HepG2 (cell line): ENCODE data around the gene SENP6. TPM values are rescaled to one million over a fixed set of nuclear protein-coding genes. Genes with fewer than 3 reads are reported as not detected.
A peak's percentile ranks its signal among the peaks of the same experiment; 100 is the strongest.

Source experiments
- ATAC-seq: fragments of 200-7000 bp; cut with Tn5 transposase; 3 replicates; pipeline ENCODE4 v1.9.1; 2020; ENCODE audit warnings: mild to moderate bottlenecking, moderate library complexity
- BruUV-seq: library from RNA; stranded (reverse); fragments of 400-500 nt; replicated peaks from 2 replicates; lab custom pipeline; 2021; lab: Mats Ljungman, UMichigan
- CTCF ChIA-PET: fragments of 300-600 bp; formaldehyde crosslinking; extraction: SDS; loops from one replicate; lab custom pipeline; 2021; ENCODE audit warnings: low total read pairs, inconsistent platforms, low intra/inter-chr PET ratio; lab: Yijun Ruan, JAX
- POLR2A ChIA-PET: fragments of 350-600 bp; sonication (Branson Sonifier 250); formaldehyde crosslinking; loops from one replicate; lab custom pipeline; 2020; ENCODE audit warnings: antibody characterized with exemption, inconsistent platforms; lab: Yijun Ruan, JAX
- DNase-seq: peaks from one replicate; pipeline ENCODE4 v3.0.0-alpha.2; 2015; ENCODE audit warnings: low spot score
- FAIRE-seq: peaks from 3 replicates; lab custom pipeline; 2011; peaks lifted over from hg19 to GRCh38; lab: Jason Lieb, UNC
- H2AFZ ChIP-seq: one replicate; pipeline ENCODE4 v1.6.1; 2011; ENCODE audit warnings: low read length, inconsistent platforms
- H3K27ac ChIP-seq: fragments of 300-600 bp; 3 replicates; pipeline ENCODE4 v1.8.0; 2011; ENCODE audit warnings: mixed run types, mild to moderate bottlenecking, mixed read lengths, low read length, inconsistent platforms; ENCODE audit not compliant: insufficient read depth; ENCODE audit errors: extremely low read length
- H3K27me3 ChIP-seq, 2 experiments: fragments of 200-600 bp in 1 of 2; 2 replicates in 1 of 2; 3 replicates in 1 of 2; pipeline versions ENCODE4 v1.6.0 to v1.8.0; 2011; ENCODE audit warnings: low read length in 2 of 2, mild to moderate bottlenecking in 2 of 2, moderate library complexity in 2 of 2, inconsistent platforms in 1 of 2; ENCODE audit not compliant: insufficient read depth in 2 of 2, control insufficient read depth in 1 of 2
- H3K36me3 ChIP-seq, 2 experiments: fragments of 200-600 bp in 1 of 2; replicated peaks in 1 of 2; 2 replicates in 1 of 2; 3 replicates in 1 of 2; pipeline versions ENCODE4 v1.5.1 to v1.8.0; 2011; ENCODE audit warnings: low read length in 2 of 2, inconsistent platforms in 1 of 2; ENCODE audit not compliant: insufficient read depth in 2 of 2, control insufficient read depth in 1 of 2
- H3K4me1 ChIP-seq: 2 replicates; pipeline ENCODE4 v1.5.1; 2012; ENCODE audit warnings: low read length, inconsistent platforms; ENCODE audit not compliant: insufficient read depth
- H3K4me2 ChIP-seq: 2 replicates; pipeline ENCODE4 v1.6.0; 2011; ENCODE audit warnings: low read depth, low read length, inconsistent platforms
- H3K4me3 ChIP-seq, 3 experiments: fragments of 200-600 bp in 1 of 3; sonication (generic), shearing (Covaris generic) in 1 of 3; replicated peaks in 1 of 3; 2 replicates each; pipeline ENCODE4 v1.5.1; 2011 to 2016; ENCODE audit warnings: low read length in 3 of 3, inconsistent platforms in 2 of 3, low read depth in 2 of 3, mild to moderate bottlenecking in 2 of 3, control low read depth in 1 of 3, mixed read lengths in 1 of 3; ENCODE audit not compliant: insufficient read depth in 1 of 3
- H3K79me2 ChIP-seq: one replicate; pipeline ENCODE4 v1.6.1; 2011; ENCODE audit warnings: low read length, inconsistent platforms; ENCODE audit not compliant: insufficient read depth
- H3K9ac ChIP-seq: 2 replicates; pipeline ENCODE4 v1.6.0; 2011; ENCODE audit warnings: mild to moderate bottlenecking, low read depth, low read length, inconsistent platforms; ENCODE audit not compliant: insufficient read depth
- H3K9me3 ChIP-seq: 2 replicates; pipeline ENCODE4 v1.5.1; 2012; ENCODE audit warnings: mild to moderate bottlenecking, low read length
- H4K20me1 ChIP-seq: 2 replicates; pipeline ENCODE4 v1.6.0; 2011; ENCODE audit warnings: inconsistent platforms, mild to moderate bottlenecking, low read length, moderate library complexity; ENCODE audit not compliant: insufficient read depth
- ATF1 ChIP-seq: IDR thresholded peaks from 2 replicates; pipeline ENCODE4 v1.6.1; 2016; ENCODE audit warnings: mild to moderate bottlenecking, control low read depth
- CBX2 ChIP-seq, 2 experiments: fragments of 200-600 bp in 1 of 2; sonication (generic); formaldehyde crosslinking in 1 of 2; IDR thresholded peaks; 2 replicates each; pipeline versions ENCODE4 v1.7.0 to v1.8.1; 2018 to 2022; ENCODE audit warnings: low read depth in 2 of 2, low read length in 1 of 2, mild to moderate bottlenecking in 1 of 2, missing genetic modification reagents in 1 of 2
- IRF1 ChIP-seq: sonication (generic); formaldehyde crosslinking; IDR thresholded peaks from 2 replicates; pipeline ENCODE4 v1.4.0; 2020; ENCODE audit warnings: low read depth, mild to moderate bottlenecking, missing genetic modification reagents
- PHF8 ChIP-seq: sonication (generic); formaldehyde crosslinking; IDR thresholded peaks from 2 replicates; pipeline ENCODE4 v1.5.0; 2020; ENCODE audit warnings: missing genetic modification reagents
- RAD21 ChIP-seq: fragments of 450-650 bp; formaldehyde crosslinking; IDR thresholded peaks from 2 replicates; pipeline ENCODE4 v1.5.0; 2020; ENCODE audit warnings: mild to moderate bottlenecking
- RERE ChIP-seq: IDR thresholded peaks from 2 replicates; pipeline ENCODE4 v1.6.1; 2016; ENCODE audit warnings: low read depth, missing genetic modification reagents, missing compliant biosample characterization
- SMAD9 ChIP-seq: sonication (generic); formaldehyde crosslinking; IDR thresholded peaks from 2 replicates; pipeline ENCODE4 v1.5.1; 2020; ENCODE audit warnings: mild to moderate bottlenecking, missing genetic modification reagents
- TCF7L2 ChIP-seq: IDR thresholded peaks from 2 replicates; pipeline ENCODE4 v1.6.1; 2011; ENCODE audit warnings: mild to moderate bottlenecking, low read depth, low read length, moderate library complexity
- ZNF776 ChIP-seq: sonication (generic); formaldehyde crosslinking; IDR thresholded peaks from 2 replicates; pipeline ENCODE4 v1.4.0; 2020; ENCODE audit warnings: mild to moderate bottlenecking, missing genetic modification reagents
- WGBS: methylation state at CpG from one replicate; pipeline ENCODE4 v1.1.6; 2017; ENCODE audit warnings: low lambda C conversion rate; 5-methylcytosine and 5-hydroxymethylcytosine counted together
- in situ Hi-C: cut with HindIII; loops from 2 replicates; pipeline ENCODE4 v1.10.0; 2017; ENCODE audit warnings: low pct_unique_long_range_greater_than_20kb; ENCODE audit not compliant: extremely low pct_ligation_motif_present
- intact Hi-C: fragments of 100-400 bp; cut with micrococcal nuclease; formaldehyde crosslinking; loops from one replicate; pipeline ENCODE4 v1.10.0; 2022; ENCODE audit not compliant: unreplicated experiment
- polyA plus RNA-seq, 8 experiments: library from polyadenylated mRNA; depleted of rRNA in 3 of 8; stranded (reverse) in 7 of 8; unstranded in 1 of 8; fragments of >200 nt; fragmentation: Illumina TruSeq in 4 of 8; extraction: Trizol in 4 of 8; gene quantifications; 2 replicates each; pipeline versions ENCODE4 v1.2.1 to v1.2.3, GENCODE V29; 2011 to 2016; ENCODE audit warnings: low read depth in 4 of 8, missing spikeins in 1 of 8, mixed read lengths in 1 of 8; ENCODE audit not compliant: insufficient read depth in 1 of 8
- total RNA-seq, 5 experiments: library from RNA; depleted of rRNA; stranded (reverse); fragments of >200 nt; fragmentation: Illumina TruSeq; extraction: Trizol; gene quantifications; 2 replicates each; pipeline ENCODE4 v1.2.3, GENCODE V29; 2016; ENCODE audit warnings: low read depth in 1 of 5
- TF ChIP-seq, protein P1 (sequence below): sonication (generic); formaldehyde crosslinking; IDR thresholded peaks from 2 replicates; pipeline ENCODE4 v1.5.1; 2020; ENCODE audit warnings: mild to moderate bottlenecking, missing genetic modification reagents

Gene SENP6
- total and polyA plus RNA-seq, 2 of the 13 experiments (the other 11 are each of a cell fraction or from before 2014, with no cell fraction given) = 21.9 to 50.1 TPM

DNA sequence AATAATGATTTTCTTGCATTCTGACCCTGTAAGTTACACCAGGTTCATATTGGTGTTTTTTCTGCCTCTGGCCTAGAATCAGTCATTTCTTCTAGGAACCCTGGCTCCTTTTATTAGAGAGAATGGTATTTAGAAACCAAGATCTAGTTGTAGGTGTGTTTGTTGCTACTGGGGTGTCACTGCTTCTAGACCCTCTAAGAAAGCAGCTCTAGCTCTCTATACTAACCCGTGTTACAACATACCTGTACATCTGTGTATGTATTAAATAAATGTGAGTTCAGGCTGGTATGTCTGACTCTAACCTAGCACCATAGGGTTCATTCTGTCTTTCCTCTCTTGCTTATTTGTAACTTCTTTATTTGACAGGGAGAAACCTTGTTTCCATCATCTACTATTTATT, 16.8 kb downstream of the SENP6 start (continued):
- no peak for TF ChIP-seq SMAD9 (CRISPR knock-in tag)
- no peak for TF ChIP-seq RERE (CRISPR knock-in tag)
- no peak for TF ChIP-seq TCF7L2
- no peak for TF ChIP-seq PHF8 (CRISPR knock-in tag)

DNA sequence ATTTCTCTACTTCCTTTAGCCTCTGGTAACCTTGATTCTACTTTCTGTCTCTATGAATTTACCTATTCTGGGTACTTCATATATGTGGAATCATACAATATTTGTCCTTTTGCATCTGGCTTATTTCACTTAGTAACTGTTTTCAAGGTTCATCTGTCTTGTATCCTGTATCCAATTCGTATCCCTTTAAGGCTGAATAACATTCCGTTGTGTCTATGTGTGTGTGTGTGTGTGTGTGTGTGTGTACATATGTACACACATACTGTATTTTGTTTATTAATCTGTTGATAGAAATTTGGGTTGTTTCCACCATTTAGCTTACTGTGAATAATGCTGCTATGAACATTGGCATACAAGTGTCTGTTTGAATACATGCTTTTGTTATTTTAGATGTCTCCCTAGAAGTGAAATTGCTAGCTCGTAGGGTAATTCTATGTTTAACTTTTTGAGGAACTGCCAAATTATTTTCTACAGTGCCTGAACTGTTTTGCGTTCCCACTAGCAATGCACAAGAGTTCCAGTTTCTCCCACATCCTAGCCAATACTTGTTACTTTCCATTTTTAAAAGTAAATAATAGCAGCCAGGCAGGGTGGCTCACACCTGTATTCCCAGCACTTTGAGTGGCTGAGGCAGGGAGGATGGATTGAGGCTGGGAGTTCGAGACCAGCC, 17.7 kb downstream of the SENP6 start:
- Histone ChIP-seq H4K20me1 (peaks cover 13% of the 10 kb centered on the region), H3K9ac (no peak overlapping the region), H3K36me3 (peaks cover 0 to 11% of the 10 kb centered on the region in 2 experiments; a peak in 2 of 5 replicates), H3K4me1 (peaks cover 7% of the 10 kb centered on the region; the same call in 1 of the 2 replicates), H3K9me3 (no peaks in the 10 kb centered on the region), H3K79me2 (peaks cover 89% of the 10 kb centered on the region), H3K4me2 (no peak overlapping the region), H3K27ac (no peak overlapping the region), H3K4me3 (no peak overlapping the region), H3K27me3 (no peaks in the 10 kb centered on the region), H2AFZ (no peak overlapping the region)
- ATAC-seq (no peak), FAIRE-seq (peak; percentile 30), DNase-seq (no peak)
- ChIA-PET POLR2A (no interaction called here), CTCF (no interaction called here)
- intact Hi-C loops (no loop called here), in situ Hi-C loops (no loop called here)
- WGBS = 98% methylated on average over 5 of the region's 5 CpGs
- no TSS peak for BruUV-seq
- TF ChIP-seq, protein P1, sequence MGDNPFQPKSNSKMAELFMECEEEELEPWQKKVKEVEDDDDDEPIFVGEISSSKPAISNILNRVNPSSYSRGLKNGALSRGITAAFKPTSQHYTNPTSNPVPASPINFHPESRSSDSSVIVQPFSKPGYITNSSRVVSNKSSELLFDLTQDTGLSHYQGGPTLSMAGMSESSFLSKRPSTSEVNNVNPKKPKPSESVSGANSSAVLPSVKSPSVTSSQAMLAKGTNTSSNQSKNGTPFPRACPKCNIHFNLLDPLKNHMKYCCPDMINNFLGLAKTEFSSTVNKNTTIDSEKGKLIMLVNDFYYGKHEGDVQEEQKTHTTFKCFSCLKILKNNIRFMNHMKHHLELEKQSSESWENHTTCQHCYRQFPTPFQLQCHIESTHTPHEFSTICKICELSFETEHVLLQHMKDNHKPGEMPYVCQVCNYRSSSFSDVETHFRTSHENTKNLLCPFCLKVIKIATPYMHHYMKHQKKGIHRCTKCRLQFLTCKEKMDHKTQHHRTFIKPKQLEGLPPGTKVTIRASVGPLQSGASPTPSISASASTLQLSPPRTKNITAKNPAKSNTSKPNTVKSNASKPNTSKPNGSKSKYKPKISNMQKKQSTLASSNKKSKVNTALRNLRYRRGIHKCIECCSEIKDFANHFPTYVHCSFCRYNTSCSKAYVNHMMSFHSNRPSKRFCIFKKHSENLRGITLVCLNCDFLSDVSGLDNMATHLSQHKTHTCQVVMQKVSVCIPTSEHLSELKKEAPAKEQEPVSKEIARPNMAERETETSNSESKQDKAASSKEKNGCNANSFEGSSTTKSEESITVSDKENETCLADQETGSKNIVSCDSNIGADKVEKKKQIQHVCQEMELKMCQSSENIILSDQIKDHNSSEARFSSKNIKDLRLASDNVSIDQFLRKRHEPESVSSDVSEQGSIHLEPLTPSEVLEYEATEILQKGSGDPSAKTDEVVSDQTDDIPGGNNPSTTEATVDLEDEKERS (CRISPR knock-in tag) = no peak
- TF ChIP-seq RAD21 (CRISPR knock-in tag) (no peak), CBX2 (IDR thresholded peaks at IDR 0.05; ENCODE audit: low read depth, low read length) (no peak), CBX2 (CRISPR knock-in tag; IDR thresholded peaks at IDR 0.05; ENCODE audit: low read depth) (no peak), IRF1 (CRISPR knock-in tag) (no peak), ATF1 (CRISPR knock-in tag) (no peak), ZNF776 (CRISPR knock-in tag) (no peak)
